ENCODE results near the gene GXYLT1. TPM values are rescaled to one million over a fixed set of nuclear protein-coding genes. Genes with fewer than 3 reads are reported as not detected.

GXYLT1 gene
- total RNA-seq, 4 donors from 2014 or later = 16.5 to 26.6 (median 20.6) TPM

DNA sequence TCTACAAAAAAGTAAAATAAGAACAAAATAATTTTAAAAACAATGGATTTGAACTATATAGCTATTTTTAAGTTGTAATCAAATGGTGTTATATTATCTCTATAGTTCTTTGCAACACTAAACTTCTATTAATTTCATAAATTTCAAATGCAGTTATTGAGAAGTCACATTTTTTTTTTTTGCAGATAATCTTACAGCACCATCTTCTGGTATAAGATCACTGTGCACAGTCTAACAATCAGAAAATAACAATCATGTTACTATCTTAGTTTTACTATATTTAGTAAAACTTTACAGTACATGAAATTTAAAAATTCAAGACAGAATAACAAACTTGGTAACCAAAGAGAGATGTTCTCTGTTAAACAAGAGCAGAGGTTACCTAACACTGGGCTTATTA lies 40.6 kb downstream of the GXYLT1 start:
- intact Hi-C loops (cut with DNase I) = no loop called here

DNA sequence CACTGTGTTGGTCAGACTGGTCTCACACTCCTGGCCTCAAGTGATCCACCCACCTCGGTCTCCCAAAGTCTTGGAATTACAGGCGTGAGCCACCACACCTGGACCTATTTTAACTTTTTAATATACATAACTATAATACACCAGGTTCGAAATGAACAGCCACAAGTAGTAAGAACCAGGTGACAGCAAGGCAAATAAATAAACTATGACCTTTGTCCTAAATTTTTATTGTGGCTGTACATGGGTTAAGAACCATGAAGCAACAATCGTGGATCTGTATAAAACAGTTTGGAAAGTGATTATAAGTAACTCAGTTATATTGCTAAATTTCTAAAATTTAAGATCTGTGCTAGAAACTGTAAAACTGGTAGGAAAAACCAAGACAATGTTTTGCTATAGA lies 41.5 kb downstream of the GXYLT1 start:
- 83 to 95% methylated on average over 4 of the region's 4 CpGs for WGBS, 2 donors
- no peaks in the 10 kb centered on the region for H3K9me3 ChIP-seq
- H3K4me1 ChIP-seq = no peaks in the 10 kb centered on the region
- no peak overlapping the region for H3K27ac ChIP-seq
- intact Hi-C loops (cut with DNase I) = no loop called here
- TF ChIP-seq, protein P1, sequence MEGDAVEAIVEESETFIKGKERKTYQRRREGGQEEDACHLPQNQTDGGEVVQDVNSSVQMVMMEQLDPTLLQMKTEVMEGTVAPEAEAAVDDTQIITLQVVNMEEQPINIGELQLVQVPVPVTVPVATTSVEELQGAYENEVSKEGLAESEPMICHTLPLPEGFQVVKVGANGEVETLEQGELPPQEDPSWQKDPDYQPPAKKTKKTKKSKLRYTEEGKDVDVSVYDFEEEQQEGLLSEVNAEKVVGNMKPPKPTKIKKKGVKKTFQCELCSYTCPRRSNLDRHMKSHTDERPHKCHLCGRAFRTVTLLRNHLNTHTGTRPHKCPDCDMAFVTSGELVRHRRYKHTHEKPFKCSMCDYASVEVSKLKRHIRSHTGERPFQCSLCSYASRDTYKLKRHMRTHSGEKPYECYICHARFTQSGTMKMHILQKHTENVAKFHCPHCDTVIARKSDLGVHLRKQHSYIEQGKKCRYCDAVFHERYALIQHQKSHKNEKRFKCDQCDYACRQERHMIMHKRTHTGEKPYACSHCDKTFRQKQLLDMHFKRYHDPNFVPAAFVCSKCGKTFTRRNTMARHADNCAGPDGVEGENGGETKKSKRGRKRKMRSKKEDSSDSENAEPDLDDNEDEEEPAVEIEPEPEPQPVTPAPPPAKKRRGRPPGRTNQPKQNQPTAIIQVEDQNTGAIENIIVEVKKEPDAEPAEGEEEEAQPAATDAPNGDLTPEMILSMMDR (IDR thresholded peaks at IDR 0.05) = no peak
- TF ChIP-seq POLR2A (IDR thresholded peaks at IDR 0.05) = no peak
- no peak for DNase-seq
- H3K36me3 ChIP-seq = no peaks in the 10 kb centered on the region
- H3K27me3 ChIP-seq = no peaks in the 10 kb centered on the region
- H3K4me3 ChIP-seq (replicated peaks in 1 of 3) = no peak overlapping the region

More for the DNA sequence above, 40.6 kb downstream of the GXYLT1 start:
- Histone ChIP-seq H3K9me3 (no peaks in the 10 kb centered on the region), H3K27ac (no peak overlapping the region), H3K36me3 (no peaks in the 10 kb centered on the region), H3K4me1 (no peaks in the 10 kb centered on the region), H3K27me3 (no peaks in the 10 kb centered on the region), H3K4me3 (replicated peaks in 1 of 3) (no peak overlapping the region)
- no peak for DNase-seq
- TF ChIP-seq POLR2A (IDR thresholded peaks at IDR 0.05) = no peak
- TF ChIP-seq, protein P1 (IDR thresholded peaks at IDR 0.05) = peak in 1 of 6 experiments; percentile 11

DNA sequence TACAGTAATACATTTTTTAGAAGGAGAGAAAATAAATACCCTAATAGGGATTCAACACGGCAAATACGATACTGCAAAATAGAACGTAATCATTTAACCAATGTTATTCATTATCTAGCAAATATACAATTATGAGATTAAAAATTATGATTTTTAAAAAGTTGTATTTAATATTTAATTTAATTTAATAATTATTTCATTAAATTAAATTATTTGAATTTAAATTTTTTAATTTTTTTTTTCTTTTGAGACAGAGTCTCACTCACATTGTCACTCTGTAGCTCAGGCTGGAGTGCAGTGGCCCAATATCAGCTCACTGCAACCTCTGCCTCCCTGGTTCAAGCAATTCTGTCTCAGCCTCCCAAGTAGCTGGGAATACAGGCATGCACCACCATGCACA lies 42.0 kb downstream of the GXYLT1 start:
- Histone ChIP-seq H3K36me3 (no peaks in the 10 kb centered on the region), H3K4me1 (no peaks in the 10 kb centered on the region), H3K4me3 (replicated peaks in 1 of 3) (no peak overlapping the region), H3K27ac (no peak overlapping the region), H3K9me3 (no peaks in the 10 kb centered on the region), H3K27me3 (no peaks in the 10 kb centered on the region)
- WGBS, 2 donors = 97 to 98% methylated on average over 3 of the region's 3 CpGs
- no peak for DNase-seq
- intact Hi-C loops (cut with DNase I) = no loop called here
- TF ChIP-seq POLR2A (IDR thresholded peaks at IDR 0.05) = no peak
- TF ChIP-seq, protein P1 (IDR thresholded peaks at IDR 0.05) = no peak

DNA sequence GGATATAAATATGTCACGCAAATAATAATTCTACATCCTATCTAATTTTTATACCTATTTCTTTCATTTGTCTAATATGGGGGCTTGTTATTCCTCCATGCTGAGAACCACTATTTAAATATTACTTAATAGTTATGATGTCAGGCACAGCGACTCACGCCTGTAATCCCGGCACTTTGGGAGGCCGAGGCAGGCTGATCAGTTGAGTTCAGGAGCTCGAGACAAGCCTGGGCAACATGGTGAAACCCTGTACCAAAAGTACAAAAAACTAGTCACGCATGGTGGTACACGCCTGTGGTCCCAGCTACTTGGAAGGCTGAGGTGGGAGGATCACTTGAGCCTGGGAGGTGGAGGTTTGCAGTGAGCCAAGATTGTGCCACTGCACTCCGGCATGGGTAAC lies 45.2 kb downstream of the GXYLT1 start:
- intact Hi-C loops (cut with DNase I) = no loop called here
- WGBS, 2 donors = 90 to 97% methylated on average over 9 of the region's 9 CpGs

DNA sequence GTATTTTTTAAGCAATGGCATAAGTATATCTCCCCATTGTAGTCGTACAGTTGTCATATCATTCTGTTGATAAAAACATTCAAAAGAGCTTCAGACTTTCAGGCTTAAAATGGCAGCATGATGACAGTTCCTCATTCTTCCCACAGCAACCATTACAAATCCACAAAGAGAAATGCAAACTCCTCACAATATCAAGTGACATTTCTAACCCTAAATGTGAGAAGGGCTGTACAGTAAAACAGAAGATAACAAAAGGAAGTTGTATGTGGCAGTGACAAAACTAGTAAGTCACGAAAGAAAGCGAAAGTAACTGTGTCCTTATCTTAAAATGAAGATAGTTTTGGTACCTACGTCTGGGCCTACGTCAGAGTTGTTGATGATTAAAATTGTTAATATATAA lies 46.7 kb downstream of the GXYLT1 start:
- Histone ChIP-seq H3K27me3 (no peaks in the 10 kb centered on the region), H3K9me3 (no peaks in the 10 kb centered on the region), H3K4me3 (replicated peaks in 1 of 3) (no peak overlapping the region), H3K36me3 (peaks cover 0 to 6% of the 10 kb centered on the region in 2 donors), H3K27ac (no peak overlapping the region), H3K4me1 (no peaks in the 10 kb centered on the region)
- DNase-seq = no peak
- TF ChIP-seq POLR2A (IDR thresholded peaks at IDR 0.05) = no peak
- TF ChIP-seq, protein P1 (IDR thresholded peaks at IDR 0.05) = no peak
- 78 to 80% methylated on average over 5 of the region's 5 CpGs for WGBS, 2 donors
- intact Hi-C loops (cut with DNase I) = no loop called here

More for the DNA sequence above, 45.2 kb downstream of the GXYLT1 start:
- Histone ChIP-seq H3K36me3 (peaks cover 0 to 6% of the 10 kb centered on the region in 2 donors), H3K4me3 (replicated peaks in 1 of 3) (no peak overlapping the region), H3K4me1 (no peaks in the 10 kb centered on the region), H3K27ac (no peak overlapping the region), H3K27me3 (no peaks in the 10 kb centered on the region), H3K9me3 (no peaks in the 10 kb centered on the region)
- no peak for TF ChIP-seq POLR2A (IDR thresholded peaks at IDR 0.05)
- TF ChIP-seq, protein P1 (IDR thresholded peaks at IDR 0.05) = no peak
- DNase-seq = no peak
